Gastroesophageal sphincter (tissue), 3 donors: Measurements from ENCODE around the gene CLDN1.

ENCODE experiments used
- POLR2A ChIP-seq, 2 donors: fragments of 450-650 bp; IDR thresholded peaks; one replicate each; pipeline ENCODE4 v1.6.1; 2017; ENCODE audit warnings: antibody characterized with exemption in 2 of 2, mild to moderate bottlenecking in 2 of 2, moderate library complexity in 1 of 2
- POLR2AphosphoS5 ChIP-seq: sonication (generic); formaldehyde crosslinking; IDR thresholded peaks from one replicate; pipeline ENCODE4 v1.6.1; 2017; ENCODE audit warnings: antibody characterized with exemption
- TF ChIP-seq, protein P1 (sequence below), 4 experiments: fragments of 200-600 bp in 2 of 4; fragments of 450-650 bp in 2 of 4; sonication (generic) in 1 of 4; IDR thresholded peaks; one replicate each; pipeline ENCODE4 v1.5.1; 2017 to 2019; ENCODE audit warnings: antibody characterized with exemption in 4 of 4, mild to moderate bottlenecking in 2 of 4, moderate library complexity in 2 of 4

- TF ChIP-seq POLR2A (IDR thresholded peaks at IDR 0.05) (no peak), POLR2AphosphoS5 (no peak)
- TF ChIP-seq, protein P1, sequence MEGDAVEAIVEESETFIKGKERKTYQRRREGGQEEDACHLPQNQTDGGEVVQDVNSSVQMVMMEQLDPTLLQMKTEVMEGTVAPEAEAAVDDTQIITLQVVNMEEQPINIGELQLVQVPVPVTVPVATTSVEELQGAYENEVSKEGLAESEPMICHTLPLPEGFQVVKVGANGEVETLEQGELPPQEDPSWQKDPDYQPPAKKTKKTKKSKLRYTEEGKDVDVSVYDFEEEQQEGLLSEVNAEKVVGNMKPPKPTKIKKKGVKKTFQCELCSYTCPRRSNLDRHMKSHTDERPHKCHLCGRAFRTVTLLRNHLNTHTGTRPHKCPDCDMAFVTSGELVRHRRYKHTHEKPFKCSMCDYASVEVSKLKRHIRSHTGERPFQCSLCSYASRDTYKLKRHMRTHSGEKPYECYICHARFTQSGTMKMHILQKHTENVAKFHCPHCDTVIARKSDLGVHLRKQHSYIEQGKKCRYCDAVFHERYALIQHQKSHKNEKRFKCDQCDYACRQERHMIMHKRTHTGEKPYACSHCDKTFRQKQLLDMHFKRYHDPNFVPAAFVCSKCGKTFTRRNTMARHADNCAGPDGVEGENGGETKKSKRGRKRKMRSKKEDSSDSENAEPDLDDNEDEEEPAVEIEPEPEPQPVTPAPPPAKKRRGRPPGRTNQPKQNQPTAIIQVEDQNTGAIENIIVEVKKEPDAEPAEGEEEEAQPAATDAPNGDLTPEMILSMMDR (IDR thresholded peaks at IDR 0.05), result no peak
These were observed 56.5 kb downstream of the CLDN1 start for GRCh38 chr3:190265796-190266195.
